CD4-positive, alpha-beta T cell (primary cell): ENCODE measurements around the gene GAS2L1. TPM values are rescaled to one million over a fixed set of nuclear protein-coding genes. Genes with fewer than 3 reads are reported as not detected.

Experiments used
- ATAC-seq: fragments of 200-7000 bp; cut with Tn5 transposase; one replicate; pipeline ENCODE4 v1.10.0; 2022; ENCODE audit warnings: mild to moderate bottlenecking; ENCODE audit not compliant: poor library complexity
- CTCF ChIA-PET: fragments of 350-600 bp; sonication (Branson Sonifier 250); formaldehyde crosslinking; loops from one replicate; lab custom pipeline; 2021; ENCODE audit warnings: antibody characterized with exemption, inconsistent platforms; lab: Charles Lee
- POLR2A ChIA-PET: fragments of 350-600 bp; sonication (Branson Sonifier 250); formaldehyde crosslinking; loops from one replicate; lab custom pipeline; 2021; ENCODE audit warnings: antibody characterized with exemption, inconsistent platforms; lab: Charles Lee
- DNase-seq, 14 experiments: peaks; one replicate each; pipeline ENCODE4 v3.0.0-alpha.2; 2013 to 2020; ENCODE audit warnings: mixed read lengths in 2 of 14
- H3K27ac ChIP-seq, 2 donors: one replicate each; pipeline versions ENCODE4 v1.5.1 to v1.7.0; 2013; ENCODE audit warnings: low read length in 2 of 2, low read depth in 1 of 2, mild to moderate bottlenecking in 1 of 2
- H3K27me3 ChIP-seq, 2 experiments: 1 replicate in 1 of 2; 2 replicates in 1 of 2; pipeline versions ENCODE4 v1.6.1 to v1.7.0; 2013; ENCODE audit warnings: low read length in 2 of 2, control low read depth in 1 of 2, mild to moderate bottlenecking in 1 of 2, moderate library complexity in 1 of 2; ENCODE audit not compliant: insufficient read depth in 2 of 2, control insufficient read depth in 1 of 2
- H3K36me3 ChIP-seq: one replicate; pipeline ENCODE4 v1.6.1; 2013; ENCODE audit warnings: low read length, control low read depth; ENCODE audit not compliant: insufficient read depth
- H3K4me1 ChIP-seq: one replicate; pipeline ENCODE4 v1.6.1; 2013; ENCODE audit warnings: low read length, control low read depth; ENCODE audit not compliant: insufficient read depth
- H3K4me3 ChIP-seq: one replicate; pipeline ENCODE4 v1.5.1; 2013; ENCODE audit warnings: mild to moderate bottlenecking, low read length, moderate library complexity
- H3K9me3 ChIP-seq, 2 experiments: 1 replicate in 1 of 2; 2 replicates in 1 of 2; pipeline versions ENCODE4 v1.6.1 to v1.7.0; 2013; ENCODE audit warnings: low read length in 2 of 2, mild to moderate bottlenecking in 2 of 2, control low read depth in 1 of 2, moderate library complexity in 1 of 2; ENCODE audit not compliant: control insufficient read depth in 1 of 2, insufficient read depth in 1 of 2
- H3K27ac Mint-ChIP-seq: one replicate; pipeline ENCODE4 v1.8.0; 2020; ENCODE audit warnings: mixed read lengths
- H3K27me3 Mint-ChIP-seq: one replicate; pipeline ENCODE4 v1.8.0; 2021; ENCODE audit warnings: mixed read lengths
- H3K36me3 Mint-ChIP-seq: one replicate; pipeline ENCODE4 v1.8.0; 2021; ENCODE audit warnings: low read depth, mixed read lengths
- H3K4me1 Mint-ChIP-seq: one replicate; pipeline ENCODE4 v1.8.0; 2021; ENCODE audit warnings: low read depth, mixed read lengths
- H3K4me3 Mint-ChIP-seq: one replicate; pipeline ENCODE4 v1.8.0; 2020; ENCODE audit warnings: mild to moderate bottlenecking, mixed read lengths
- H3K9me3 Mint-ChIP-seq: one replicate; pipeline ENCODE4 v1.8.0; 2020; ENCODE audit warnings: mixed read lengths
- intact Hi-C, 2 experiments: fragments of 100-400 bp; cut with DNase I in 1 of 2; cut with micrococcal nuclease in 1 of 2; formaldehyde crosslinking; loops; one replicate each; pipeline versions ENCODE4 v1.15.1 to v1.9.0; 2023 to 2025; cut with DNase I, micrococcal nuclease
- total RNA-seq, 174 experiments: library from RNA in 2 of 174; stranded (reverse) in 2 of 174; gene quantifications; one replicate each; pipeline ENCODE4 v1.2.3 and lab custom pipeline; 2021 to 2026
- TF ChIP-seq, protein P1 (sequence below): fragments of 200-600 bp; IDR thresholded peaks from one replicate; pipeline ENCODE4 v1.8.0; 2022; ENCODE audit warnings: antibody characterized with exemption, mild to moderate bottlenecking

Gene GAS2L1
- total RNA-seq, 2 experiments from 2014 or later: 0.28 to 0.77 TPM

DNA sequence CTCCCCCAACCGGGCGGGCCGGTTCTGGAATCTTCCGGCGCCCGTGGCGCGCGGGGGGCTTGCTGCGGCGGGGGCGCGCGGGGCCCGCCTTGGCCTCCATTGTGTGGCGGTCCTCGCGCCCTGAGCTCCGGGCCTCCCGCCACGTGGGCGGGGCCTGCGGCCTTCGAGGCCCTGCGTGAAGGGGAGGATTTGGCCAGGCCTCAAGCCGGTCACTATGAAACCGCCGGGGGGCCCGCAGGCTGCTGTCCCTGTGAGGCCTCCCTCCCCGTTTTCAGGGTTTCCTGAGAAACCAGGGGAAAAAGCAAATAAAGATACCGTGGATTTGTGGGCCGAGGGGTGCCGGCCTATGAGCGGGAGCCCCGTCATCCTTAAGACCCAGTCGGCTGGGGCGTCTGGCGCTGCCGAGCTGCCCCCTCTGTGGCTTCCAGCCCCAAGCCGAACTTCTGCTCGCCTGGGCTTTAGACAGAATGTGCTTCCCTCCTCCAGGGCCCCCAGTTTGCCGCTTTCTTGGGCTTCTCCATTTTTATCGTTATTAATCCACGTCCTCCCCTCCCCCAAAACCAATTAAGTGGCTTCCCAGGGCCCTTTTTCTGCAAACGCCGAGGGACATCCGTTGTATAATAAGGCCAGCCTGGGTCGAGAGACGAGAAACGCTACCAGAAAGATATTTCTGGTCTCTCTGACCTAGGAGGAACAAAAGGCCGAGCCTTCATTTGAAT, 37.8 kb upstream of the GAS2L1 start:
- peak overlapping the region; percentile 96 to 97 for H3K27ac ChIP-seq
- Mint-ChIP-seq H3K27ac (peak overlapping the region; percentile 98), H3K4me3 (peak overlapping the region; percentile 95), H3K4me1 (peaks cover 71% of the 10 kb centered on the region), H3K36me3 (peaks cover 60% of the 10 kb centered on the region), H3K27me3 (no peaks in the 10 kb centered on the region), H3K9me3 (no peaks in the 10 kb centered on the region)
- no peaks in the 10 kb centered on the region for H3K9me3 ChIP-seq
- ChIA-PET POLR2A (interaction anchor here (0.6 to 2.0 kb wide), 7 partner anchors 9 to 1155 kb away, joined by 3 to 7 read pairs (median 4); partner anchors contain the start of genes GAS2L1 and XBP1), CTCF (no interaction called here)
- ATAC-seq (peak; percentile 19), DNase-seq (peak in 11 of 14 experiments; percentile 3 to 68 (median 23))
- TF ChIP-seq, protein P1, sequence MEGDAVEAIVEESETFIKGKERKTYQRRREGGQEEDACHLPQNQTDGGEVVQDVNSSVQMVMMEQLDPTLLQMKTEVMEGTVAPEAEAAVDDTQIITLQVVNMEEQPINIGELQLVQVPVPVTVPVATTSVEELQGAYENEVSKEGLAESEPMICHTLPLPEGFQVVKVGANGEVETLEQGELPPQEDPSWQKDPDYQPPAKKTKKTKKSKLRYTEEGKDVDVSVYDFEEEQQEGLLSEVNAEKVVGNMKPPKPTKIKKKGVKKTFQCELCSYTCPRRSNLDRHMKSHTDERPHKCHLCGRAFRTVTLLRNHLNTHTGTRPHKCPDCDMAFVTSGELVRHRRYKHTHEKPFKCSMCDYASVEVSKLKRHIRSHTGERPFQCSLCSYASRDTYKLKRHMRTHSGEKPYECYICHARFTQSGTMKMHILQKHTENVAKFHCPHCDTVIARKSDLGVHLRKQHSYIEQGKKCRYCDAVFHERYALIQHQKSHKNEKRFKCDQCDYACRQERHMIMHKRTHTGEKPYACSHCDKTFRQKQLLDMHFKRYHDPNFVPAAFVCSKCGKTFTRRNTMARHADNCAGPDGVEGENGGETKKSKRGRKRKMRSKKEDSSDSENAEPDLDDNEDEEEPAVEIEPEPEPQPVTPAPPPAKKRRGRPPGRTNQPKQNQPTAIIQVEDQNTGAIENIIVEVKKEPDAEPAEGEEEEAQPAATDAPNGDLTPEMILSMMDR: no peak
- peaks cover 53% of the 10 kb centered on the region for H3K4me1 ChIP-seq
- intact Hi-C loops: loop anchor here in 1 of 2 experiments (2.0 to 10.0 kb wide), 5 partner anchors 119 to 1344 kb away; partner anchors contain the start of genes AP1B1, CCDC117, THOC5 and ZNRF3
- H3K4me3 ChIP-seq: peak overlapping the region; percentile 98
- no peaks in the 10 kb centered on the region for H3K27me3 ChIP-seq
- H3K36me3 ChIP-seq: peaks cover 38% of the 10 kb centered on the region

GRCh38 chr22:29269230-29269604, 37.2 kb upstream of the GAS2L1 start:
- Histone ChIP-seq H3K4me1 (peaks cover 54% of the 10 kb centered on the region), H3K27me3 (no peaks in the 10 kb centered on the region), H3K36me3 (peaks cover 43% of the 10 kb centered on the region), H3K9me3 (no peaks in the 10 kb centered on the region), H3K27ac (peak overlapping the region; percentile 96 to 97), H3K4me3 (peak overlapping the region; percentile 98)
- ATAC-seq (no peak), DNase-seq (peak in 1 of 14 experiments; percentile 23)
- H3K36me3 Mint-ChIP-seq: peaks cover 66% of the 10 kb centered on the region
- H3K27ac Mint-ChIP-seq: peak overlapping the region; percentile 98
- intact Hi-C loops: loop anchor here in 1 of 2 experiments (2.0 to 10.0 kb wide), 5 partner anchors 118 to 1344 kb away; partner anchors contain the start of genes AP1B1, CCDC117, THOC5 and ZNRF3
- peak overlapping the region; percentile 95 for H3K4me3 Mint-ChIP-seq
- no peaks in the 10 kb centered on the region for H3K9me3 Mint-ChIP-seq
- ChIA-PET POLR2A (interaction anchor here (1.4 to 2.0 kb wide), 2 partner anchors 37 to 469 kb away, joined by 7 read pairs; partner anchors contain the start of genes GAS2L1 and XBP1), CTCF (interaction anchor here (1.5 kb wide), 1 partner anchor 24 kb away, joined by 4 read pairs; no protein-coding TSS in a partner anchor)
- H3K4me1 Mint-ChIP-seq: peaks cover 76% of the 10 kb centered on the region
- TF ChIP-seq, protein P1: no peak
- no peaks in the 10 kb centered on the region for H3K27me3 Mint-ChIP-seq

DNA sequence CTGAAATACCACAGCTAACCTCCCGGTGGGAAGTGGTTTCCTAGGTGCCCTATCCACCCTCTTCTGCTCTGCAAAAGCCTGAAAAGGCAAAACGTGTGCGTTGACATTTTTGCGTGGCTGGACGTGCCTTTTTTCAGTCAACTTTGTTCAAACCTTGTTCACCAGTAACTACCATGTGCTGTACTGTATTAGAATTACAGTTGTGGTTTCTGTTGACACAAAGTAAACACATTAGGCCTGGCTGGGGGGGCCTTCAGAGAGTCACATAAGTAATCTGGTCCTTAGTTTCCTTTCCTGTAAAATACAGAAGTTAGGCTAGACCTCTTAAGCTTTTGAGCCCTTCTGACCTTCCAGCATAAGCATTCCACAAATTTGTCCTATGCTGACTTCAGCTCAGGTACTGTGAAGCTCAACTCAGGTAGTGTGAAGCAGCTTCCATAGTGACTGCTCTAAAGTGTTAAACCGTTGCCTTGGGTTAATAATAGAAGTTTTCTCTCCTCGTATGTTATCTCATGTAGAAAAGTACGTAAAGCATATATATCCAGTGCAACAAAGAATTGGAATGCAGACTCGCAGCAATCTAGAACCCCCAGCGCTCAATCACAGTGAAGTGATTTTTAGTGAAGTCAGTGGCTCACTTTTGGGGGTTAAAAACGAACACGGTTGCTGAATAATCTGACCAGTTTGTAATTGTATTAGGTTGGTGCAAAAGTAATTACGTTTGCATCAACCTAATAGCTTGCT, 36.5 kb upstream of the GAS2L1 start:
- no peak for ATAC-seq
- H3K27ac ChIP-seq: no peak overlapping the region
- peak overlapping the region; percentile 98 for H3K4me3 ChIP-seq
- H3K27me3 ChIP-seq: no peaks in the 10 kb centered on the region
- TF ChIP-seq, protein P1: no peak
- peak in 3 of 14 experiments; percentile 4 to 31 (median 26) for DNase-seq
- Mint-ChIP-seq H3K9me3 (no peaks in the 10 kb centered on the region), H3K36me3 (peaks cover 73% of the 10 kb centered on the region), H3K27me3 (no peaks in the 10 kb centered on the region), H3K27ac (peak overlapping the region; percentile 98), H3K4me1 (peaks cover 83% of the 10 kb centered on the region), H3K4me3 (peak overlapping the region; percentile 95)
- peaks cover 46% of the 10 kb centered on the region for H3K36me3 ChIP-seq
- no peaks in the 10 kb centered on the region for H3K9me3 ChIP-seq
- CTCF ChIA-PET: interaction anchor here (1.5 kb wide), 1 partner anchor 24 kb away, joined by 4 read pairs; no protein-coding TSS in a partner anchor
- POLR2A ChIA-PET: interaction anchor here (0.8 to 1.0 kb wide), 2 partner anchors 14 to 334 kb away, joined by 3 to 4 read pairs; no protein-coding TSS in a partner anchor
- intact Hi-C loops: loop anchor here in 1 of 2 experiments (2.0 to 10.0 kb wide), 6 partner anchors 117 to 1345 kb away; partner anchors contain the start of genes AP1B1, CCDC117, MTMR3 and THOC5
- peaks cover 54% of the 10 kb centered on the region for H3K4me1 ChIP-seq
